SK-N-SH (cell line): ENCODE results near the gene RSRC1. TPM values are rescaled to one million over a fixed set of nuclear protein-coding genes. Genes with fewer than 3 reads are reported as not detected.

Source experiments
- CTCF ChIA-PET: fragments of 300-600, 350-600 bp; formaldehyde crosslinking; extraction: SDS; loops from one replicate; lab custom pipeline; 2021; lab: Yijun Ruan, JAX
- POLR2A ChIA-PET: fragments of 350-600 bp; sonication (Branson Sonifier 250); formaldehyde crosslinking; extraction: SDS; loops from one replicate; lab custom pipeline; 2020; ENCODE audit warnings: antibody characterized with exemption, inconsistent platforms; lab: Yijun Ruan, JAX
- DNase-seq: peaks from one replicate; pipeline ENCODE4 v3.0.0; 2012
- H2AFZ ChIP-seq: fragments of 200-600 bp; sonication (generic); 2 replicates; pipeline ENCODE4 v1.8.1; 2016; ENCODE audit warnings: antibody characterized with exemption, mild to moderate bottlenecking, low read depth
- H3F3A ChIP-seq: fragments of 200-600 bp; sonication (generic); replicated peaks from 2 replicates; pipeline ENCODE3; 2016; ENCODE audit warnings: antibody characterized with exemption, mild to moderate bottlenecking; ENCODE audit not compliant: insufficient read depth
- H3K27ac ChIP-seq, 2 experiments: fragments of 200-500 bp in 1 of 2; fragments of 200-600 bp in 1 of 2; sonication (Bioruptor generic) in 1 of 2; sonication (generic), shearing (Covaris generic) in 1 of 2; 2 replicates each; pipeline versions ENCODE4 v1.5.1 to v1.6.1; 2014 to 2016; ENCODE audit warnings: low read depth in 2 of 2, inconsistent platforms in 1 of 2, low read length in 1 of 2, mild to moderate bottlenecking in 1 of 2, mixed read lengths in 1 of 2
- H3K27me3 ChIP-seq: fragments of 200-600 bp; sonication (generic), shearing (Covaris generic); 2 replicates; pipeline ENCODE4 v1.6.1; 2016; ENCODE audit warnings: mixed run types; ENCODE audit not compliant: insufficient read depth
- H3K36me3 ChIP-seq, 2 experiments: fragments of 200-500 bp in 1 of 2; fragments of 200-600 bp in 1 of 2; sonication (Bioruptor generic) in 1 of 2; sonication (generic) in 1 of 2; replicated peaks in 1 of 2; 2 replicates each; pipeline versions ENCODE3 to v1.5.1; 2014 to 2016; ENCODE audit warnings: low read length in 1 of 2, mild to moderate bottlenecking in 1 of 2; ENCODE audit not compliant: insufficient read depth in 2 of 2, control insufficient read depth in 1 of 2
- H3K4me1 ChIP-seq, 2 experiments: fragments of 200-500 bp in 1 of 2; fragments of 200-600 bp in 1 of 2; sonication (Bioruptor generic) in 1 of 2; sonication (generic), shearing (Covaris generic) in 1 of 2; 2 replicates each; pipeline versions ENCODE4 v1.5.1 to v1.6.1; 2014 to 2016; ENCODE audit warnings: low read depth in 1 of 2, low read length in 1 of 2, mixed run types in 1 of 2; ENCODE audit not compliant: insufficient read depth in 2 of 2, control insufficient read depth in 1 of 2
- H3K4me2 ChIP-seq: fragments of 200-600 bp; sonication (generic), shearing (Covaris generic); 2 replicates; pipeline ENCODE4 v1.6.1; 2017; ENCODE audit warnings: mixed run types
- H3K4me3 ChIP-seq, 2 experiments: fragments of 200-500 bp in 1 of 2; fragments of 200-600 bp in 1 of 2; sonication (Bioruptor generic) in 1 of 2; sonication (generic), shearing (Covaris generic) in 1 of 2; 2 replicates each; pipeline versions ENCODE4 v1.5.1 to v1.8.1; 2014 to 2016; ENCODE audit warnings: low read depth in 2 of 2, inconsistent platforms in 1 of 2, low read length in 1 of 2, mild to moderate bottlenecking in 1 of 2, mixed read lengths in 1 of 2, moderate library complexity in 1 of 2
- H3K79me2 ChIP-seq: fragments of 200-600 bp; sonication (generic); 2 replicates; pipeline ENCODE4 v1.8.1; 2017; ENCODE audit warnings: mild to moderate bottlenecking; ENCODE audit not compliant: insufficient read depth
- H3K9ac ChIP-seq: fragments of 200-600 bp; sonication (generic); 2 replicates; pipeline ENCODE4 v1.6.1; 2017; ENCODE audit warnings: mixed run types
- H3K9me2 ChIP-seq: fragments of 200-600 bp; sonication (generic); 2 replicates; pipeline ENCODE4 v1.6.1; 2017; ENCODE audit warnings: mixed run types
- H3K9me3 ChIP-seq: fragments of 200-600 bp; sonication (generic); 2 replicates; pipeline ENCODE4 v1.6.1; 2017; ENCODE audit warnings: mixed run types, mild to moderate bottlenecking, moderate library complexity
- H4K20me1 ChIP-seq: fragments of 200-600 bp; sonication (generic); 2 replicates; pipeline ENCODE4 v1.6.1; 2017; ENCODE audit warnings: mild to moderate bottlenecking, mixed run types; ENCODE audit not compliant: insufficient read depth
- FOSL2 ChIP-seq: IDR thresholded peaks from 2 replicates; pipeline ENCODE4 v1.4.0; 2012; ENCODE audit warnings: low read depth, mild to moderate bottlenecking, moderate library complexity, borderline replicate concordance
- FOXJ3 ChIP-seq: sonication (generic); formaldehyde crosslinking; IDR thresholded peaks from 2 replicates; pipeline ENCODE4 v1.5.1; 2020; ENCODE audit warnings: mild to moderate bottlenecking, missing genetic modification reagents
- GABPA ChIP-seq: IDR thresholded peaks from 2 replicates; pipeline ENCODE4 v1.4.0; 2012; ENCODE audit warnings: low read depth, mild to moderate bottlenecking
- NFIC ChIP-seq: IDR thresholded peaks from 2 replicates; pipeline ENCODE4 v1.4.0; 2012; ENCODE audit warnings: borderline replicate concordance
- NRF1 ChIP-seq: IDR thresholded peaks from 2 replicates; pipeline ENCODE4 v1.6.1; 2012; ENCODE audit warnings: low read depth, mild to moderate bottlenecking, low read length
- RAD21 ChIP-seq: IDR thresholded peaks from 2 replicates; pipeline ENCODE4 v1.6.1; 2012; ENCODE audit warnings: mild to moderate bottlenecking, low read length
- RCOR1 ChIP-seq: fragments of 150-350 bp; IDR thresholded peaks from 2 replicates; pipeline ENCODE4 v1.6.1; 2017; ENCODE audit warnings: antibody characterized with exemption, low read length
- RFX5 ChIP-seq: IDR thresholded peaks from 2 replicates; pipeline ENCODE4 v1.6.1; 2012; ENCODE audit warnings: mild to moderate bottlenecking, improper control_type of control experiment, low read length
- SIN3A ChIP-seq: IDR thresholded peaks from 2 replicates; pipeline ENCODE4 v1.6.1; 2012; ENCODE audit warnings: low read depth, mild to moderate bottlenecking, low read length, moderate library complexity, borderline replicate concordance
- TCF12 ChIP-seq: IDR thresholded peaks from 2 replicates; pipeline ENCODE4 v1.4.0; 2012
- TEAD4 ChIP-seq: IDR thresholded peaks from 2 replicates; pipeline ENCODE4 v1.4.0; 2012; ENCODE audit warnings: mild to moderate bottlenecking, borderline replicate concordance; ENCODE audit not compliant: insufficient read depth
- USF2 ChIP-seq: fragments of 150-350 bp; IDR thresholded peaks from 2 replicates; pipeline ENCODE4 v1.6.1; 2017; ENCODE audit warnings: antibody characterized with exemption, low read length, low read depth, borderline replicate concordance
- YY1 ChIP-seq: IDR thresholded peaks from 2 replicates; pipeline ENCODE4 v1.4.0; 2012; ENCODE audit warnings: low read depth, mild to moderate bottlenecking
- WGBS: methylation state at CpG from one replicate; pipeline ENCODE4 v1.1.6; 2017; ENCODE audit warnings: low lambda C conversion rate; 5-methylcytosine and 5-hydroxymethylcytosine counted together
- polyA plus RNA-seq, 3 experiments: library from polyadenylated mRNA; depleted of rRNA; stranded (reverse); fragments of >200 nt; gene quantifications; 2 replicates each; pipeline ENCODE4 v1.2.3, GENCODE V29; 2012
- TF ChIP-seq, protein P1 (sequence below): IDR thresholded peaks from 2 replicates; pipeline ENCODE4; 2012
- TF ChIP-seq, protein P2 (sequence below): fragments of 150-350 bp; IDR thresholded peaks from 2 replicates; pipeline ENCODE4 v1.6.1; 2016; ENCODE audit warnings: mild to moderate bottlenecking, low read depth, low read length
- TF ChIP-seq, protein P3 (sequence below): fragments of 200-600 bp; sonication (generic); IDR thresholded peaks from 2 replicates; pipeline ENCODE4 v1.6.1; 2017; ENCODE audit warnings: antibody characterized with exemption, mild to moderate bottlenecking, moderate library complexity
- TF ChIP-seq, protein P4 (sequence below): IDR thresholded peaks from 2 replicates; pipeline ENCODE4 v1.4.0; 2012; ENCODE audit warnings: low read depth, borderline replicate concordance

RSRC1 gene
- polyA plus RNA-seq, 1 of the 3 experiments (the other 2 are of a cell fraction), result 4.5 TPM

DNA sequence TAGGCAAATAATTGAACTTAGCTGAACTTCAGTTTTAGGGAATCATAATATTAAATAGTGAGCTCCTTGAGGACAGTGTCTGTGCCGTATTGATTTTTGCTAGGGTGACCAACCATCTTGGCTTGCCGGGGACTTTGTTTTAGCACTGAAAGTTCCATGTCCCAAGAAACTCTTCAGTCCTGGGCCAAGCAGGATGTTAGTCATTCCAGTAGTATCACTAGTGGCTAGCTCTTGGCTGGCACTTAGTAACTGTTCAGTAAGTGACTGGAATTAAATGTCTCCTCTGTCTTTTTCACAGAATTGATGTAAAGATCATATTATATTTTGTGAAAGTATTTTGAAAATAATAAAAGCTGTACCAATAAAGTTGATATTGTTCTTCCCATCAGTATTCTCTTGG, 42.3 kb downstream of the RSRC1 start (continued):
- no peak for TF ChIP-seq YY1
- TF ChIP-seq, protein P1, sequence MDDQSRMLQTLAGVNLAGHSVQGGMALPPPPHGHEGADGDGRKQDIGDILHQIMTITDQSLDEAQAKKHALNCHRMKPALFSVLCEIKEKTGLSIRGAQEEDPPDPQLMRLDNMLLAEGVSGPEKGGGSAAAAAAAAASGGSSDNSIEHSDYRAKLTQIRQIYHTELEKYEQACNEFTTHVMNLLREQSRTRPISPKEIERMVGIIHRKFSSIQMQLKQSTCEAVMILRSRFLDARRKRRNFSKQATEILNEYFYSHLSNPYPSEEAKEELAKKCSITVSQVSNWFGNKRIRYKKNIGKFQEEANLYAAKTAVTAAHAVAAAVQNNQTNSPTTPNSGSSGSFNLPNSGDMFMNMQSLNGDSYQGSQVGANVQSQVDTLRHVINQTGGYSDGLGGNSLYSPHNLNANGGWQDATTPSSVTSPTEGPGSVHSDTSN, result no peak
- TF ChIP-seq TCF12, result no peak

DNA sequence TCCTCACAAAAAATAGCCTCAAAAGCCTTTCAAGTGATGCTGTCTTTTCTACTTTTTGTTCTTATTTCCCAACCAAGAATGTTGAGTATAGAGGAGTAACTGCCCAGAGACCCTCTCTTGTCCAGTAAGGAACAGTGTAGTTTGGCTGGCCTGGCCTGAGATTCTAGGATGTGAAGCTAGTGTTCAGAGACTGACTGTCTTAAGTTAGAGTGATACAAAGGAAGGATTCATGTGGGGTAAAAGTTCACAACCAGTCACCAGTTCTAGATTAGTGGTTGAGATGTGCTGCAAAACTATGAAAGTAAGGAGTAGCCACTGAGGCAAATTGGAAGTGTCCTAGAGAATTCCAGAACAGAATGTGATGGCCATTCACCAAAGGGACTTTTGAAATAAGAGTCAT, 49.1 kb downstream of the RSRC1 start:
- H3K9me3 ChIP-seq, result no peaks in the 10 kb centered on the region
- no peak overlapping the region for H3K4me3 ChIP-seq
- no peak for TF ChIP-seq FOXJ3 (CRISPR knock-in tag)
- no peak for TF ChIP-seq TCF12
- TF ChIP-seq RCOR1, result no peak
- TF ChIP-seq TEAD4, result no peak
- TF ChIP-seq, protein P2, sequence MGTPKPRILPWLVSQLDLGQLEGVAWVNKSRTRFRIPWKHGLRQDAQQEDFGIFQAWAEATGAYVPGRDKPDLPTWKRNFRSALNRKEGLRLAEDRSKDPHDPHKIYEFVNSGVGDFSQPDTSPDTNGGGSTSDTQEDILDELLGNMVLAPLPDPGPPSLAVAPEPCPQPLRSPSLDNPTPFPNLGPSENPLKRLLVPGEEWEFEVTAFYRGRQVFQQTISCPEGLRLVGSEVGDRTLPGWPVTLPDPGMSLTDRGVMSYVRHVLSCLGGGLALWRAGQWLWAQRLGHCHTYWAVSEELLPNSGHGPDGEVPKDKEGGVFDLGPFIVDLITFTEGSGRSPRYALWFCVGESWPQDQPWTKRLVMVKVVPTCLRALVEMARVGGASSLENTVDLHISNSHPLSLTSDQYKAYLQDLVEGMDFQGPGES, result no peak
- no peak for TF ChIP-seq RAD21
- no peak overlapping the region for H2AFZ ChIP-seq
- H3K27me3 ChIP-seq, result no peaks in the 10 kb centered on the region
- peaks cover 0 to 12% of the 10 kb centered on the region in 2 experiments; a peak in 2 of 4 replicates for H3K4me1 ChIP-seq
- peaks cover 23% of the 10 kb centered on the region for H3K79me2 ChIP-seq
- ChIA-PET POLR2A (no interaction called here), CTCF (interaction anchor here (0.6 to 1.2 kb wide), 3 partner anchors 12 to 626 kb away, joined by 3 to 5 read pairs (median 4); no protein-coding TSS in a partner anchor)
- no peak overlapping the region for H3K9ac ChIP-seq
- no peak overlapping the region for H3K27ac ChIP-seq
- H3F3A ChIP-seq, result peaks cover 5% of the 10 kb centered on the region
- no peak for DNase-seq
- H3K36me3 ChIP-seq, result peaks cover 0 to 18% of the 10 kb centered on the region in 2 experiments
- H3K4me2 ChIP-seq, result no peak overlapping the region
- H4K20me1 ChIP-seq, result no peaks in the 10 kb centered on the region
- peaks cover 2% of the 10 kb centered on the region; the same call in 1 of the 2 replicates for H3K9me2 ChIP-seq

GRCh38 chr3:158159714-158160113, 49.8 kb downstream of the RSRC1 start:
- Histone ChIP-seq H3K4me2 (no peak overlapping the region), H3K27ac (no peak overlapping the region), H3K79me2 (peaks cover 23% of the 10 kb centered on the region), H3K27me3 (no peaks in the 10 kb centered on the region), H2AFZ (no peak overlapping the region), H3K9me2 (peaks cover 3% of the 10 kb centered on the region; the same call in 1 of the 2 replicates), H3K9ac (no peak overlapping the region), H3K4me3 (no peak overlapping the region), H3K4me1 (peaks cover under 1 to 12% of the 10 kb centered on the region in 2 experiments; a peak in 2 of 4 replicates), H3K9me3 (no peaks in the 10 kb centered on the region), H4K20me1 (no peaks in the 10 kb centered on the region), H3K36me3 (peaks cover 0 to 16% of the 10 kb centered on the region in 2 experiments), H3F3A (peaks cover 9% of the 10 kb centered on the region)
- ChIA-PET CTCF (interaction anchor here (0.6 to 1.2 kb wide), 3 partner anchors 11 to 627 kb away, joined by 3 to 5 read pairs (median 4); no protein-coding TSS in a partner anchor), POLR2A (no interaction called here)
- 96% methylated on average over 3 of the region's 3 CpGs for WGBS
- no peak for DNase-seq
- TF ChIP-seq SIN3A (no peak), USF2 (no peak), NFIC (no peak), FOXJ3 (CRISPR knock-in tag) (no peak), NRF1 (no peak), RFX5 (no peak), GABPA (no peak), TCF12 (no peak), FOSL2 (no peak)
- TF ChIP-seq, protein P3, sequence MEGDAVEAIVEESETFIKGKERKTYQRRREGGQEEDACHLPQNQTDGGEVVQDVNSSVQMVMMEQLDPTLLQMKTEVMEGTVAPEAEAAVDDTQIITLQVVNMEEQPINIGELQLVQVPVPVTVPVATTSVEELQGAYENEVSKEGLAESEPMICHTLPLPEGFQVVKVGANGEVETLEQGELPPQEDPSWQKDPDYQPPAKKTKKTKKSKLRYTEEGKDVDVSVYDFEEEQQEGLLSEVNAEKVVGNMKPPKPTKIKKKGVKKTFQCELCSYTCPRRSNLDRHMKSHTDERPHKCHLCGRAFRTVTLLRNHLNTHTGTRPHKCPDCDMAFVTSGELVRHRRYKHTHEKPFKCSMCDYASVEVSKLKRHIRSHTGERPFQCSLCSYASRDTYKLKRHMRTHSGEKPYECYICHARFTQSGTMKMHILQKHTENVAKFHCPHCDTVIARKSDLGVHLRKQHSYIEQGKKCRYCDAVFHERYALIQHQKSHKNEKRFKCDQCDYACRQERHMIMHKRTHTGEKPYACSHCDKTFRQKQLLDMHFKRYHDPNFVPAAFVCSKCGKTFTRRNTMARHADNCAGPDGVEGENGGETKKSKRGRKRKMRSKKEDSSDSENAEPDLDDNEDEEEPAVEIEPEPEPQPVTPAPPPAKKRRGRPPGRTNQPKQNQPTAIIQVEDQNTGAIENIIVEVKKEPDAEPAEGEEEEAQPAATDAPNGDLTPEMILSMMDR, result no peak
- TF ChIP-seq, protein P4, sequence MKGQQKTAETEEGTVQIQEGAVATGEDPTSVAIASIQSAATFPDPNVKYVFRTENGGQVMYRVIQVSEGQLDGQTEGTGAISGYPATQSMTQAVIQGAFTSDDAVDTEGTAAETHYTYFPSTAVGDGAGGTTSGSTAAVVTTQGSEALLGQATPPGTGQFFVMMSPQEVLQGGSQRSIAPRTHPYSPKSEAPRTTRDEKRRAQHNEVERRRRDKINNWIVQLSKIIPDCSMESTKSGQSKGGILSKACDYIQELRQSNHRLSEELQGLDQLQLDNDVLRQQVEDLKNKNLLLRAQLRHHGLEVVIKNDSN, result no peak
